Measurements from ENCODE around the gene MTUS2.

- TF ChIP-seq, protein P1, sequence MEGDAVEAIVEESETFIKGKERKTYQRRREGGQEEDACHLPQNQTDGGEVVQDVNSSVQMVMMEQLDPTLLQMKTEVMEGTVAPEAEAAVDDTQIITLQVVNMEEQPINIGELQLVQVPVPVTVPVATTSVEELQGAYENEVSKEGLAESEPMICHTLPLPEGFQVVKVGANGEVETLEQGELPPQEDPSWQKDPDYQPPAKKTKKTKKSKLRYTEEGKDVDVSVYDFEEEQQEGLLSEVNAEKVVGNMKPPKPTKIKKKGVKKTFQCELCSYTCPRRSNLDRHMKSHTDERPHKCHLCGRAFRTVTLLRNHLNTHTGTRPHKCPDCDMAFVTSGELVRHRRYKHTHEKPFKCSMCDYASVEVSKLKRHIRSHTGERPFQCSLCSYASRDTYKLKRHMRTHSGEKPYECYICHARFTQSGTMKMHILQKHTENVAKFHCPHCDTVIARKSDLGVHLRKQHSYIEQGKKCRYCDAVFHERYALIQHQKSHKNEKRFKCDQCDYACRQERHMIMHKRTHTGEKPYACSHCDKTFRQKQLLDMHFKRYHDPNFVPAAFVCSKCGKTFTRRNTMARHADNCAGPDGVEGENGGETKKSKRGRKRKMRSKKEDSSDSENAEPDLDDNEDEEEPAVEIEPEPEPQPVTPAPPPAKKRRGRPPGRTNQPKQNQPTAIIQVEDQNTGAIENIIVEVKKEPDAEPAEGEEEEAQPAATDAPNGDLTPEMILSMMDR (IDR thresholded peaks at IDR 0.05): no peak
- no peak for TF ChIP-seq POLR2A (IDR thresholded peaks at IDR 0.05)
Observed at GRCh38 chr13:28889086-28889732, 69.1 kb downstream of the MTUS2 start.
